ENCODE measurements around the gene TMEM165. TPM values are rescaled to one million over a fixed set of nuclear protein-coding genes. Genes with fewer than 3 reads are reported as not detected.

TMEM165 gene
- total and polyA plus RNA-seq, 9 of the 15 experiments (the other 6 are each of a cell fraction or from before 2014, with no cell fraction given): 21.3 to 145 (median 96.8) TPM

DNA sequence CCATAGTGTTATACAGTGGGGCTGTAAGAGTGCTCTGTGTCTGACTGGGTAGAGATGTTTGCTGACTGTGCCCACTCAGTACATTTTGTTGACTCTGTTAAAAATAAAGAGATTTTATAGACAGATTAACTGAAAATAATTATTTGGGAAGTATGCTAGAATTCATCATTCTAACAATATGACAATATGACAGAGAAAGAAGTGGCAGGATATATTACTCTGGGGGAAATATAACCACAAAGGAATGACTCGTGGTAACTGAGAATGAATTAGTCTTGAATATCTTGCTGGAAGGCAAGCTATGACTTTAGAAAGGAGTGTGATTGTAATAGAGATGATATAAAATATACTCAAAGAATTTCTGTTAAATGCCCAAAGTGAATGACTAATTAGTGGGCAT is 46.8 kb downstream of the TMEM165 start:
- H3K27me3 ChIP-seq (ENCODE audit: control insufficient read depth in 2 of 2, insufficient read depth in 2 of 2, low read length in 2 of 2): no peaks in the 10 kb centered on the region
- intact Hi-C loops (cut with micrococcal nuclease): loop anchor here (5.0 to 10.0 kb wide), 2 partner anchors 98 to 295 kb away; partner anchors contain the start of gene SRD5A3
- ATAC-seq (no peak), DNase-seq (ENCODE audit: extremely low read depth in 1 of 4, low spot score in 3 of 4) (no peak), FAIRE-seq (no peak)
- H3K4me1 ChIP-seq (replicated peaks in 1 of 2; ENCODE audit: control insufficient read depth in 2 of 2, insufficient read depth in 2 of 2, low read length in 2 of 2): peaks cover 1 to 3% of the 10 kb centered on the region in 2 experiments; a peak in 3 of 5 replicates
- ChIA-PET POLR2A (interaction anchor here (0.7 kb wide), 1 partner anchor 10 kb away, joined by 4 read pairs; no protein-coding TSS in a partner anchor), CTCF (ENCODE audit: low intra/inter-chr PET ratio) (no interaction called here)
- no peak overlapping the region for H3K27ac ChIP-seq (ENCODE audit: extremely low read depth, low read depth, low read length)
- no peak overlapping the region for H3K4me2 ChIP-seq (ENCODE audit: insufficient read depth, low read length)
- no peaks in the 10 kb centered on the region for H3K79me2 ChIP-seq (ENCODE audit: control insufficient read depth, insufficient read depth, low read length)
- no peak overlapping the region for H3K9ac ChIP-seq (ENCODE audit: insufficient read depth in 1 of 2, low read depth in 2 of 2, low read length in 2 of 2)
- H3K36me3 ChIP-seq (ENCODE audit: control insufficient read depth, insufficient read depth, low read length): peaks cover 66% of the 10 kb centered on the region
- H4K20me1 ChIP-seq (replicated peaks; ENCODE audit: control insufficient read depth, insufficient read depth, low read length): no peaks in the 10 kb centered on the region
- no peak for TF ChIP-seq MCM3 (IDR thresholded peaks at IDR 0.05)
- TF ChIP-seq KHSRP (IDR thresholded peaks at IDR 0.05): no peak
- TF ChIP-seq POLR2G (IDR thresholded peaks at IDR 0.05; ENCODE audit: low read depth, low read length): no peak
- no peak for TF ChIP-seq NUFIP1 (IDR thresholded peaks at IDR 0.05; ENCODE audit: partially characterized antibody)
- no peak for TF ChIP-seq JUN (IDR thresholded peaks at IDR 0.05; ENCODE audit: borderline replicate concordance, low read depth, low read length)
- TF ChIP-seq JUN (CRISPR knock-in tag; IDR thresholded peaks at IDR 0.05; ENCODE audit: borderline replicate concordance): no peak
- TF ChIP-seq, protein P1, sequence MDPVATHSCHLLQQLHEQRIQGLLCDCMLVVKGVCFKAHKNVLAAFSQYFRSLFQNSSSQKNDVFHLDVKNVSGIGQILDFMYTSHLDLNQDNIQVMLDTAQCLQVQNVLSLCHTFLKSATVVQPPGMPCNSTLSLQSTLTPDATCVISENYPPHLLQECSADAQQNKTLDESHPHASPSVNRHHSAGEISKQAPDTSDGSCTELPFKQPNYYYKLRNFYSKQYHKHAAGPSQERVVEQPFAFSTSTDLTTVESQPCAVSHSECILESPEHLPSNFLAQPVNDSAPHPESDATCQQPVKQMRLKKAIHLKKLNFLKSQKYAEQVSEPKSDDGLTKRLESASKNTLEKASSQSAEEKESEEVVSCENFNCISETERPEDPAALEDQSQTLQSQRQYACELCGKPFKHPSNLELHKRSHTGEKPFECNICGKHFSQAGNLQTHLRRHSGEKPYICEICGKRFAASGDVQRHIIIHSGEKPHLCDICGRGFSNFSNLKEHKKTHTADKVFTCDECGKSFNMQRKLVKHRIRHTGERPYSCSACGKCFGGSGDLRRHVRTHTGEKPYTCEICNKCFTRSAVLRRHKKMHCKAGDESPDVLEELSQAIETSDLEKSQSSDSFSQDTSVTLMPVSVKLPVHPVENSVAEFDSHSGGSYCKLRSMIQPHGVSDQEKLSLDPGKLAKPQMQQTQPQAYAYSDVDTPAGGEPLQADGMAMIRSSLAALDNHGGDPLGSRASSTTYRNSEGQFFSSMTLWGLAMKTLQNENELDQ (CRISPR knock-in tag; IDR thresholded peaks at IDR 0.05; ENCODE audit: borderline replicate concordance): no peak
- TF ChIP-seq ETS2 (tag; IDR thresholded peaks at IDR 0.05; ENCODE audit: borderline replicate concordance, poor library complexity, severe bottlenecking): no peak
- TF ChIP-seq, protein P2, sequence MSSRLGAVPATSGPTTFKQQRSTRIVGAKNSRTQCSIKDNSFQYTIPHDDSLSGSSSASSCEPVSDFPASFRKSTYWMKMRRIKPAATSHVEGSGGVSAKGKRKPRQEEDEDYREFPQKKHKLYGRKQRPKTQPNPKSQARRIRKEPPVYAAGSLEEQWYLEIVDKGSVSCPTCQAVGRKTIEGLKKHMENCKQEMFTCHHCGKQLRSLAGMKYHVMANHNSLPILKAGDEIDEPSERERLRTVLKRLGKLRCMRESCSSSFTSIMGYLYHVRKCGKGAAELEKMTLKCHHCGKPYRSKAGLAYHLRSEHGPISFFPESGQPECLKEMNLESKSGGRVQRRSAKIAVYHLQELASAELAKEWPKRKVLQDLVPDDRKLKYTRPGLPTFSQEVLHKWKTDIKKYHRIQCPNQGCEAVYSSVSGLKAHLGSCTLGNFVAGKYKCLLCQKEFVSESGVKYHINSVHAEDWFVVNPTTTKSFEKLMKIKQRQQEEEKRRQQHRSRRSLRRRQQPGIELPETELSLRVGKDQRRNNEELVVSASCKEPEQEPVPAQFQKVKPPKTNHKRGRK (tag; IDR thresholded peaks at IDR 0.05): no peak
- no peak for TF ChIP-seq PRMT5 (CRISPR knock-in tag; IDR thresholded peaks at IDR 0.05)
- TF ChIP-seq, protein P3, sequence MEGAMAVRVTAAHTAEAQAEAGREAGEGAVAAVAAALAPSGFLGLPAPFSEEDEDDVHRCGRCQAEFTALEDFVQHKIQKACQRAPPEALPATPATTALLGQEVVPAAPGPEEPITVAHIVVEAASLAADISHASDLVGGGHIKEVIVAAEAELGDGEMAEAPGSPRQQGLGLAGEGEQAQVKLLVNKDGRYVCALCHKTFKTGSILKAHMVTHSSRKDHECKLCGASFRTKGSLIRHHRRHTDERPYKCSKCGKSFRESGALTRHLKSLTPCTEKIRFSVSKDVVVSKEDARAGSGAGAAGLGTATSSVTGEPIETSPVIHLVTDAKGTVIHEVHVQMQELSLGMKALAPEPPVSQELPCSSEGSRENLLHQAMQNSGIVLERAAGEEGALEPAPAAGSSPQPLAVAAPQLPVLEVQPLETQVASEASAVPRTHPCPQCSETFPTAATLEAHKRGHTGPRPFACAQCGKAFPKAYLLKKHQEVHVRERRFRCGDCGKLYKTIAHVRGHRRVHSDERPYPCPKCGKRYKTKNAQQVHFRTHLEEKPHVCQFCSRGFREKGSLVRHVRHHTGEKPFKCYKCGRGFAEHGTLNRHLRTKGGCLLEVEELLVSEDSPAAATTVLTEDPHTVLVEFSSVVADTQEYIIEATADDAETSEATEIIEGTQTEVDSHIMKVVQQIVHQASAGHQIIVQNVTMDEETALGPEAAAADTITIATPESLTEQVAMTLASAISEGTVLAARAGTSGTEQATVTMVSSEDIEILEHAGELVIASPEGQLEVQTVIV (CRISPR knock-in tag; IDR thresholded peaks at IDR 0.05; ENCODE audit: borderline replicate concordance): no peak
- no peak for TF ChIP-seq BRD4 (IDR thresholded peaks at IDR 0.05)
- TF ChIP-seq, protein P4, sequence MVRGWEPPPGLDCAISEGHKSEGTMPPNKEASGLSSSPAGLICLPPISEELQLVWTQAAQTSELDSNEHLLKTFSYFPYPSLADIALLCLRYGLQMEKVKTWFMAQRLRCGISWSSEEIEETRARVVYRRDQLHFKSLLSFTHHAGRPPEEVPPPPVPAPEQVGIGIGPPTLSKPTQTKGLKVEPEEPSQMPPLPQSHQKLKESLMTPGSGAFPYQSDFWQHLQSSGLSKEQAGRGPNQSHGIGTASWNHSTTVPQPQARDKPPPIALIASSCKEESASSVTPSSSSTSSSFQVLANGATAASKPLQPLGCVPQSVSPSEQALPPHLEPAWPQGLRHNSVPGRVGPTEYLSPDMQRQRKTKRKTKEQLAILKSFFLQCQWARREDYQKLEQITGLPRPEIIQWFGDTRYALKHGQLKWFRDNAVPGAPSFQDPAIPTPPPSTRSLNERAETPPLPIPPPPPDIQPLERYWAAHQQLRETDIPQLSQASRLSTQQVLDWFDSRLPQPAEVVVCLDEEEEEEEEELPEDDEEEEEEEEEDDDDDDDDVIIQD (CRISPR knock-in tag; IDR thresholded peaks at IDR 0.05): no peak
- H3K4me3 ChIP-seq: no peak overlapping the region
- H3K9me3 ChIP-seq (replicated peaks; ENCODE audit: control insufficient read depth, insufficient read depth, low read depth, low read length): no peaks in the 10 kb centered on the region
- no peaks in the 10 kb centered on the region for H3K9me1 ChIP-seq (ENCODE audit: control insufficient read depth, insufficient read depth, low read length)
- H2AFZ ChIP-seq (ENCODE audit: low read depth, low read length): no peak overlapping the region
- no TSS peak for BruUV-seq (replicated peaks)
- in situ Hi-C loops (cut with MboI): no loop called here
- WGBS (ENCODE audit: insufficient coverage, low coverage, missing lambda C conversion rate): 83% methylated on average over 1 of the region's 1 CpG
